Measurements from ENCODE around the gene E2F7.

E2F7 gene

DNA sequence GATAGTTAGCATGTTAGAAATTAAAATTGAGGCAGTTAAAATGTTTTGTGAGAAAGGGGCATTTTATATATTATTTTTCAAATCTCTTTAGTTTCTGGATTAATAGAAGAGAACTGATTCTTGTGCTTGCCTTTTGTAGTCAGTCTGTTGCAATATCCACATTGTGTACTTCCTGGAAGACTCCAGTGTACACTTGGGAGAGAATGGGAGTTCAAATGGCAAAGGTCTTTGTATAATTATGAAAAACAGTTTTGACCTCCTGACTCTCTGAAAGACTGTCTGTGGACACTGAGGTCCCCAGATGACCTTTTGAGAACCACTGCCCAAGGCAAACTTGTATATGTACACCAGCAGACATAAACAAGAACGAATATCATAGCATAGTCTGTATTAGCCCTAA is 12.1 kb downstream of the E2F7 start:
- Histone ChIP-seq H3K9ac (ENCODE audit: low read depth, low read length) (no peak overlapping the region), H3K9me3 (ENCODE audit: control insufficient read depth, insufficient read depth, low read length) (no peaks in the 10 kb centered on the region), H3K36me3 (ENCODE audit: insufficient read depth, low read length) (peaks cover 21% of the 10 kb centered on the region), H3K4me1 (ENCODE audit: insufficient read depth, low read length) (no peaks in the 10 kb centered on the region)

DNA sequence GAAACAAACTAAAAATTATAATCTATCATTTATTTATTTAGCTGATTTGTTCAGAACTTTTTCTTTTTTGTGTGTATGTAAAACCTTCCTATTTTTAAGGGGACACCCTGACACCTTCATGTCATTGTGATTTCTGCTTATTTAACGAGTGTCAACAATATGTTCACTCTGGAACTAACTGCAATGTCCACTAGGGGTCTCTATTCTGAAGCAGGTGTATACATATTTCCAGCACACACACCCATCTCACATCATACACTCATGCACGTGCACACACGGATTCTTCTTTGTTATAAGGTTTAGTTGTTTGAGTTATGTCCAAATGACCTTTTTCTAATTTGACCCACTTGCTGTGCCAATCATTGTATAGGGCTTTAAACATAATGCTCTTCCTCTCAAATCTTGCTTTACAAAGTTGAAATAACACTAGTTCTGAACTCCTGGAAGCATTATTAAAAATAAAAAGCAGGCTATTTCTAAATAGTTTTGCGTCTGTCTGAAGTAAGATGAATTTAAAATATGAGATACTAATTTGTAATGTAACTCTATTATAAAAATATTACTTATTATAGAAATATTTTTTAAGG is 15.5 kb downstream of the E2F7 start:
- no peak overlapping the region for H3K9ac ChIP-seq (ENCODE audit: low read depth, low read length)
- peaks cover 27% of the 10 kb centered on the region for H3K36me3 ChIP-seq (ENCODE audit: insufficient read depth, low read length)
- H3K4me1 ChIP-seq (ENCODE audit: insufficient read depth, low read length): no peaks in the 10 kb centered on the region

GRCh38 chr12:77047341-77048109 is 17.8 kb downstream of the E2F7 start:
- no peaks in the 10 kb centered on the region for H3K9me3 ChIP-seq (ENCODE audit: control insufficient read depth, insufficient read depth, low read length)
- peaks cover 46% of the 10 kb centered on the region for H3K36me3 ChIP-seq (ENCODE audit: insufficient read depth, low read length)

More for the DNA sequence above, 15.5 kb downstream of the E2F7 start:
- H3K9me3 ChIP-seq (ENCODE audit: control insufficient read depth, insufficient read depth, low read length): no peaks in the 10 kb centered on the region

GRCh38 chr12:77046468-77046867 is 18.9 kb downstream of the E2F7 start:
- H3K9ac ChIP-seq (ENCODE audit: low read depth, low read length): no peak overlapping the region
- no peaks in the 10 kb centered on the region for H3K9me3 ChIP-seq (ENCODE audit: control insufficient read depth, insufficient read depth, low read length)
- no peaks in the 10 kb centered on the region for H3K4me1 ChIP-seq (ENCODE audit: insufficient read depth, low read length)
- peaks cover 52% of the 10 kb centered on the region for H3K36me3 ChIP-seq (ENCODE audit: insufficient read depth, low read length)

More at GRCh38 chr12:77047341-77048109, 17.8 kb downstream of the E2F7 start:
- H3K4me1 ChIP-seq (ENCODE audit: insufficient read depth, low read length): no peaks in the 10 kb centered on the region
- H3K9ac ChIP-seq (ENCODE audit: low read depth, low read length): no peak overlapping the region

GRCh38 chr12:77045183-77045582 is 20.2 kb downstream of the E2F7 start:
- H3K4me1 ChIP-seq (ENCODE audit: insufficient read depth, low read length): no peaks in the 10 kb centered on the region
- H3K9ac ChIP-seq (ENCODE audit: low read depth, low read length): no peak overlapping the region
- H3K36me3 ChIP-seq (ENCODE audit: insufficient read depth, low read length): peaks cover 61% of the 10 kb centered on the region
- no peaks in the 10 kb centered on the region for H3K9me3 ChIP-seq (ENCODE audit: control insufficient read depth, insufficient read depth, low read length)

DNA sequence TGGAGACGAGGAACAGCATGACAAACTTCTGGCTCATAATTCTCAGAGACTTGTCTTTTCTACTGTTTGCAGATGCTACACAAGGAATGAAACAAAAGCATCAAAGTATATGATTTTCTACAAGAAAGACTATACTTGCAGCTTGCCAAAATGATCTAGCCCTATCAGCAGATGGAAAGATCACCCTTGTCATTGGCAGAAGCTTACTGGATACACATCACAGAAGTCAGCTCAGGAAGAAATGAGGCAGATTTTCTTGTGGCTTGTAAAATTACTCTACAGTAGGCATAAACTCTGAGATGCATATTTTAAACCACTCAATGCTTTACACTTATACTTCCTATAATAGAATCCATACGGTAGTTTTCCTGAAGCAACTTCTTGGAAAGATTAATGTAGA is 20.6 kb downstream of the E2F7 start:
- Histone ChIP-seq H3K9me3 (ENCODE audit: control insufficient read depth, insufficient read depth, low read length) (no peaks in the 10 kb centered on the region), H3K9ac (ENCODE audit: low read depth, low read length) (no peak overlapping the region), H3K4me1 (ENCODE audit: insufficient read depth, low read length) (no peaks in the 10 kb centered on the region), H3K36me3 (ENCODE audit: insufficient read depth, low read length) (peaks cover 63% of the 10 kb centered on the region)

GRCh38 chr12:77042833-77043232 is 22.5 kb downstream of the E2F7 start:
- H3K9me3 ChIP-seq (ENCODE audit: control insufficient read depth, insufficient read depth, low read length): no peaks in the 10 kb centered on the region; the same call in 1 of the 2 replicates
- H3K4me1 ChIP-seq (ENCODE audit: insufficient read depth, low read length): no peaks in the 10 kb centered on the region
- H3K9ac ChIP-seq (ENCODE audit: low read depth, low read length): no peak overlapping the region
- H3K36me3 ChIP-seq (ENCODE audit: insufficient read depth, low read length): peaks cover 56% of the 10 kb centered on the region

DNA sequence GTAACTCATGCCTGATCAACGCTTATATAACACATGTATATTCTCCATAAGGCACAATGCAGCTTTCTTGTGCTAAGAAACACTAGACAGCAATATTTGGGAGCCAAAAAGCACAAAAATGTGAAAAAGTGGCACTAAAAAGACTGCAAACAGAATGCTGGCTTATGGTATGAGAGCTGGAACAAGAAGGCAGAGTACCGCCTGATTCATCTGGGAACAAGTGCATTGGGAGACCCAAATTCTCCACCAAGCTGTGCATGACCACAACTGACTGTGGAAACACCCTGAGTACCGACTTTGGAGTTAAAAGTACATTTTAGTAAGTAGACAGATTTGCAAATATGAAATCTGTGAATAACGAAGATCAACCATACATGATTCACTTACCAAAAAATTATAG is 25.1 kb downstream of the E2F7 start:
- Histone ChIP-seq H3K36me3 (ENCODE audit: insufficient read depth, low read length) (peaks cover 45% of the 10 kb centered on the region), H3K4me1 (ENCODE audit: insufficient read depth, low read length) (no peaks in the 10 kb centered on the region), H3K9ac (ENCODE audit: low read depth, low read length) (no peak overlapping the region), H3K9me3 (ENCODE audit: control insufficient read depth, insufficient read depth, low read length) (no peaks in the 10 kb centered on the region; the same call in 1 of the 2 replicates)

DNA sequence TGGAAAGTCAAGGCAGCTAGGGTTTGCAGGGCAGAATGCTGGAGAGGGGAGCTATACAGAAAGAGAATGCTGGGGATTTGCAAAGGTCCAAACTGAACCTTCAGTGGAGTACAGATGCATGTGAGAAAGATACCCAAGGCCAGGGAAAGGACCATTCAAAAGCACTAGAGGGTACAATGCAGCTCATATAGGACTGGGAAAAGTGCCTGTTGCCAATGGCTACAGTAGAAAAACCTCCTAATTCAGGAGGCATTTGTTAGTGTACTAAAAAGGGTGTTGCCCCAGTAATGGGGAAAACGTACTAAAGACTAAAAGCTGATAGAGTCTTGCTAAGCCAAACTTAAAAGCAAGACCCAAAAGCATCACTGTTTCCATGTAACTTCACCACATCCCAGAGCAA is 30.1 kb downstream of the E2F7 start:
- H3K9ac ChIP-seq (ENCODE audit: low read depth, low read length): no peak overlapping the region
- H3K4me1 ChIP-seq (ENCODE audit: insufficient read depth, low read length): no peaks in the 10 kb centered on the region
- H3K9me3 ChIP-seq (ENCODE audit: control insufficient read depth, insufficient read depth, low read length): no peaks in the 10 kb centered on the region; the same call in 1 of the 2 replicates
- peaks cover 17% of the 10 kb centered on the region for H3K36me3 ChIP-seq (ENCODE audit: insufficient read depth, low read length)

DNA sequence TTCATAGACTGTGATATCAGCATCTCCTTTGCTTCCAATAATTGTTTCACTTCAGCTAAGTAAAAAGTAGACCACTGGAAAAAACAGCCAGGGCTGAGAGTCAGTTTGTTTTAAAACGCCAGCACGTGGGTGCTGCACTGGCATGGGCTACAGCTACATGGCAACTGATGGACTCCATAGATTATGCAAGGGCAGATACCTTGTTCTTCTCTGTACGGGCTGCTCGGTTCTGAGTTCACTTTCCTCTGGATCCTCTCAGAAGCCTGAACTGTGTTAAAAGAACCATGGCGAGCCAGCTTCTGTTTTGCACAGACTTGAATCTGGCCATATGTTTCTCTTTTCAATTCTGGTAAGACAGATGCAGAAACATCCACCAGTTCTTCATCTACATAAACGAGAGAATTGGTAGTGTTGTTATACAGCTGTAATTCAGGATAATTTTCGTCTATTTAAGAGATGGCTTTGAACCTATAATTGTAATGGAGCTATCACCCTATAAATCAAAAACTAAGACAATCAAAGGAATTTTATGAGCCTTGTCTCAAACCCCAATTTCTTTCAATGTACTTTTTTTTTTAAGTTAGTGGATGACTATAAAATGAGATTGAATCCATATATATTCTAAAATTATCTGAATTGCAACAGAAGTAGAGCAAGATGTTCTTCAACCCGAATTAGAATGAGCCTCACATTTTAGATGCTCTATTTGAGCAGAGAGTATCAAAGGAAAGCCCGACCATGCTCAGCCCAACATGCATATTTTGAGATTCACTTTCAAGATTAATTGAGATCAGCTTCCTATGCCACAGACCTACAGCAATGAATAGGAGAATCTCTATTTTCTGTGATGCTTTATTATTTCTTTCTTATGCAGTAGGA is 31.5 kb downstream of the E2F7 start:
- no peak overlapping the region for H3K9ac ChIP-seq (ENCODE audit: low read depth, low read length)
- peaks cover 10% of the 10 kb centered on the region for H3K36me3 ChIP-seq (ENCODE audit: insufficient read depth, low read length)

GRCh38 chr12:77032406-77032805 is 33.0 kb downstream of the E2F7 start:
- H3K36me3 ChIP-seq (ENCODE audit: insufficient read depth, low read length): peaks cover 13% of the 10 kb centered on the region

More for the DNA sequence above, 31.5 kb downstream of the E2F7 start:
- H3K4me1 ChIP-seq (ENCODE audit: insufficient read depth, low read length): no peaks in the 10 kb centered on the region
- no peaks in the 10 kb centered on the region; the same call in 1 of the 2 replicates for H3K9me3 ChIP-seq (ENCODE audit: control insufficient read depth, insufficient read depth, low read length)

GRCh38 chr12:77031745-77032144 is 33.6 kb downstream of the E2F7 start:
- H3K9me3 ChIP-seq (ENCODE audit: control insufficient read depth, insufficient read depth, low read length): no peaks in the 10 kb centered on the region; the same call in 1 of the 2 replicates
- peaks cover 15% of the 10 kb centered on the region for H3K36me3 ChIP-seq (ENCODE audit: insufficient read depth, low read length)
- H3K4me1 ChIP-seq (ENCODE audit: insufficient read depth, low read length): no peaks in the 10 kb centered on the region
- H3K9ac ChIP-seq (ENCODE audit: low read depth, low read length): no peak overlapping the region

More at GRCh38 chr12:77032406-77032805, 33.0 kb downstream of the E2F7 start:
- H3K9ac ChIP-seq (ENCODE audit: low read depth, low read length): no peak overlapping the region
- no peaks in the 10 kb centered on the region for H3K4me1 ChIP-seq (ENCODE audit: insufficient read depth, low read length)
- no peaks in the 10 kb centered on the region; the same call in 1 of the 2 replicates for H3K9me3 ChIP-seq (ENCODE audit: control insufficient read depth, insufficient read depth, low read length)

DNA sequence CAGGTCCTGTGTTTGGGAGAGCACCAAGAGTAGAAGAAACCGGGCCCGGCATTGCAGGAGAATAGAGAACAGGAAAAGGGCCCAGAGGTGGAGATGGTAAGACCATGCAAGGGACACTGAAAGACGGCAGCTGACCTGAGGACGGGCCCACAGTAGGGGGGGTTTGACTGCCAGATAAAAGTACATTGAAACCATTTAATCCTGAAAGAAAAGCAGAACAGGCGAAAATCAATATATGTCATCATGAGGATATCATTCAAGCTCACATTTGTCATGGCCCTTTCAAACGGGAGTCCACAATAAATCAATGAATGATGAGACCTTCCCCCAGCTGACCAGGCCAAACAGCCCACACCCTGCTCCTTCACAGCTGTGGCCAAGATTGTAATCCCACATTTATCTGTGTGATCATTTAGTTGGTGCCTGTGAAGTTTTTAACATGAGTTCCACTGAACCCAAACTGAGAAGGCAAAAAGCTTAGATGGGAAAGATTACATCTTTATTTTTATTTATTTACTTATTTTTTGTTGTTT is 39.5 kb downstream of the E2F7 start:
- Histone ChIP-seq H3K36me3 (ENCODE audit: insufficient read depth, low read length) (peaks cover 11% of the 10 kb centered on the region), H3K9me3 (ENCODE audit: control insufficient read depth, insufficient read depth, low read length) (no peaks in the 10 kb centered on the region), H3K9ac (ENCODE audit: low read depth, low read length) (no peak overlapping the region), H3K4me1 (ENCODE audit: insufficient read depth, low read length) (no peaks in the 10 kb centered on the region)

- Histone ChIP-seq H3K36me3 (ENCODE audit: insufficient read depth, low read length) (peaks cover 13% of the 10 kb centered on the region; the same call in 1 of the 2 replicates), H3K9me3 (ENCODE audit: control insufficient read depth, insufficient read depth, low read length) (no peaks in the 10 kb centered on the region), H3K9ac (ENCODE audit: low read depth, low read length) (no peak overlapping the region), H3K4me1 (ENCODE audit: insufficient read depth, low read length) (no peaks in the 10 kb centered on the region)
These were observed 41.9 kb downstream of the E2F7 start for GRCh38 chr12:77023501-77023900.
